HG03066 (cell line): ENCODE data around the gene RAD51C.
"Not testable (repeated sequence)": the region's sequence is repeated elsewhere in the genome, so short reads cannot be mapped to it uniquely, and the experiment has no call there.

Source experiments
- ATAC-seq: cut with Tn5 transposase; IDR thresholded peaks from one replicate; pipeline ENCODE4 v1.9.1; 2021; ENCODE audit warnings: low read depth; ENCODE audit not compliant: unreplicated experiment

RAD51C gene

DNA sequence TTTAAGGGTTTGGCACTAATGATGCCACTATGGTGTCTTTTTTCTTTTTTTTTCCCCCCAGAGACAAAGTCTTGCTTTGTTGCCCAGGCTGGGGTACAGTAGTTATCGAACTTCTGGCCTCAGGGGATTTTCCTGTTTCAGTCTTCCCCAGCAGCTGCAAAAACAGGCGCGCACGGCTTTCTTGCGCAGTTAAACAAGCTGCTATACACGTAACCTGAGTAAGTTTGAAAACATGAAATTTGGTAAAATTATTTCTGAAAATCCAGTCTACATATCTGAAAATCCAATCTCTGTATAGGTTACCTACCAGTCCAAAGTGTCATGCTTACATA lies 12.4 kb upstream of the RAD51C start:
- no peak for ATAC-seq

DNA sequence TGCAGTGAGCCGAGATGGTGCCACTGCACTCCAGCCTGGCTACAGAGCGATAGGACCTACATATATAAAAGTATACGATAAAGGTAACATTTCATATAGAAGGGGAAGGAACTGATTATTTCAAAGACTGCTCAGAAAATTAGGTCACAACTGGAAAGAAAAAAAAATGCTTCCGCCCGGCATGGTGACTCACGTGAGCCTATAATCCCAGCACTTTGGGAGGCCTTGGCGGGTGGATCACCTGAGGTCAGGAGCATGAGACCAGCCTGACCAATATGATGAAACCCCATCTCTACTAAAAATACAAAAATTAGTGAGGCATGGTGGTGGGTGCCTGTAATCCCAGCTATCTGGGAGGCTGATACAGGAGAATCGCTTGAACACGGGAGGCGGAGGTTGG lies 8.4 kb upstream of the RAD51C start:
- no peak for ATAC-seq

DNA sequence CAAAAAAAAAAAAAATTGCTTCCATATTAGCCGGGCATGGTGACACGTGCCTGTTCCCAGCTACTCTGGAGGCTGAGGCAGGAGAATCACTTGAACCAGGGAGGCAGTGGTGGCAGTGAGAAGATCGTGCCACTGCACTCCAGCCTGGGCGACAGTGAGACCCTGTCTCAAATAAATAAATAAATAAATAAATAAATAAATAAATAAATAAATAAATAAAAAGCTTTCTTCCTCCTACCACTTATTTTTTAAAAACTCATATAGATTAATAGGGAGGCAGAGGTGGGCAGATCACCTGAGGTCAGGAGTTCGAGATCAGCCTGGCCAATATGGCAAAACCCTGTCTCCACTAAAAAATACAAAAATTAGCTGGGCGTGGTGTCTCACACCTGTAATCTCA lies 7.9 kb upstream of the RAD51C start:
- not testable (repeated sequence) for ATAC-seq

DNA sequence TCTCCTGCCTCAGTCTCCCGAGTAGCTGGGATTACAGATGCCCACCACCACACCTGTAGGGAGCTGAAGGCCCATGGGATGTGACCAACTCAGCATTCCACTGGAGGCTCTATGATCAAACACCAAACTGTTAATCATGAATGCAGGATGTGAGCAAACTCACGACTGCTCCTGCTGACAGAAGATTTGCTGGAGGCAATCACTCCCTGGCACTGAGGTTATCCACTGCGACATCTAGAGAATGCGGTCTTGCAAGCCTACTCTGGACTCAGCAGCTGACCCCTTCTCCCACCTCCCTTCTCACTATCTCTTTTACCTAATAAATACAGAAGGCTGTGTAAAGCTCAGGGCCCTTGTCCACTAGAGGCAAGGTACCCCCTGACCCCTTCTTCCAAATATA lies 5.4 kb upstream of the RAD51C start:
- no peak for ATAC-seq

DNA sequence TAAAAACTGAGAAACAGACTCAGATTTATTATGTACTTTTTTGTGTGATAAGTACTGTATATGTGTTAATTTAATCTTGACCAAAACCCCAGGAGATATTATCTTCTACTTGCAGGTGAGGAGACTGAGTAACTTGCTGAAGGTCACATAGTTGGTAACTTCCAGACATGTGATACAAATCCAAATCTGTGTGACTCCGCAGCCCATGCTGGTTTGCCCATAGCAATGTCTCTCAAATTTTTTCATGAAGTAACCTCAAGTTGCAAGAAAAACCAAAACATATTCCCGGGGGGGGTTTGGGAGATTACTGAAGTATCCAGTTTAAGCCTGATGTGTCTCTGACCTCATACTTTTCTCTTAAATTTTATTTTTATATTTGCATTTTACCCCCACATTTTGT lies 3.9 kb upstream of the RAD51C start:
- no peak for ATAC-seq

DNA sequence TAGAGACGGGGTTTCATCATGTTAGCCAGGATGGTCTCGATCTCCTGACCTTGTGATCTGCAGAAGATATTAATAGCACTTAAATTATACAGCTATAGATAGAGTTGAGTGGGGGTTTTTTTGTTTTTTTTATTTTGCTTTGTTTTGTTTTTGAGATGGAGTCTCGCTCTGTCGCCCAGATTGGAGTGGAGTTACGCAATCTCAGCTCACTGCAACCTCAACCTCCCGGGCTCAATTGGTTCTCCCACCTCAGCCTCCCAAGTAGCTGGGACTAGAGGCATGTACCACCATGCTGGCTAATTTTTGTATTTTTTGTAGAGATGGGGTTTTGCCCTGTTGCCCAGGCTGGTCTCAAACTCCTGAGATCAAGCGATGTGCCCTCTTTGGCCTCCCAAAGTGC lies 2.4 kb upstream of the RAD51C start:
- not testable (repeated sequence) for ATAC-seq

DNA sequence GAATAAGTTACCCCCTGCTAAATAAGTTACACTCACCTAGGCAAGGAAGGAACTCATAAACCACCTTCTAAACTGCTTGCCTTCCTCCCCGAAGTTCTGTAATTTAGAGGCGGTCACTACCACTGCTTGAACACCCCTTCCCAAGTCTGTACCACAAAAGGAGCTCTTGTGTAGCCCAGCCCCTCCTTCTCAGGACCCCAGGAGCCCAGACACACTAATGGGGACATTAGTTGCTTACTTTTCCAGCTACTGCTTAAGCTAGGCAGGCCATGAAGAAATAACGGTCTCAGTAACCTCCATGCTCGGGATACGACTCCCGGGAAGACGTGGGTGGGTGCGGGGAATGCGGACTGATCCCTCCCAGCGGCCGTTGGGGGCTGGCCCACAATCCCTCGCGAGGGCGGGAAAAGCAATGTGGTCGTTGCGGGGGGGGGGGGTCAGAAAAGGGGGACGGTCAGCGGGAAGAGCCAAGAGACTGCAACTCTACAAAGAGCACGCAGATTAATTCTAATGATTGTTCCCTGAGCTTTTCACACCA lies 632 bp upstream of the RAD51C start, which contains the start of gene TEX14:
Gene TEX14 (minus strand): TSS at position 345 of the 538 bp plus-strand sequence. CDS start 40,044 bp downstream, outside the sequence.
- no peak for ATAC-seq

DNA sequence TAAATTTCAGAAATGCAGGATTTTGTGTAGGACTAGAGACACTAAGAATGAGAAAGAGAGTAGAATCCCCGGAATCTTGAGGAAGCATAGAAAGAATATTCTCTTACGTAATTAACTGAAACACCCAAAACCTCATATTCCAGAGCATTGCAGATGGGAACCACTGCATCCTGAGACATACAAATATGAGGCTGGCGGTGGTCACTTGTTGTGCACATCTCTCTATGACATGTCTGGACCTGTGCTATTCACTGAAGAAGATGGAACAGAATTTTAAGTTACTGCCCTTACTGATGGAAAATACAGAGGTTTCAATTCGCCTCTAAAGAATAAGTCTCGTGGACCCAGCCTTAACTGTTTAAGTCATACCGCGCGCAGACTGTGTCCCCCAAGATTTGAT lies 806 bp downstream of the RAD51C start:
- ATAC-seq, result no peak

DNA sequence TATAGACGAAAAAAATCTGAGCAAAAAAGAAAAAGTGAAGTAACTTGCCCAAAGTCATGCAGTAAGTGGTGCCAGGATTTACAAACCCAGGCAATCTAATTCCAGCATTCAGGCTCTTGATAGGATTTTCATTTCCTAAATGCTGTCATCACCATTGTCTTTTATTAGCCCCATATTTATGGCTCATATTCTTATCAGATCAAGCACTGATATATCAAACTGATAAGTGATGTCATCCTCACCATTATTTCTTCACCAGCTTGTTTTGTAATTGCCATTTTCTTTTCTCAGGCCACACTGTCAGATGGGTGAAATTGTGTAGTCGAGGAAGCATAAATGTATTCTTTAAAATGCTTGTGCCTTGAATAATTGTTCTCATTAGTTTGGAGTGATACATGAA lies 1.3 kb downstream of the RAD51C start:
- no peak for ATAC-seq

DNA sequence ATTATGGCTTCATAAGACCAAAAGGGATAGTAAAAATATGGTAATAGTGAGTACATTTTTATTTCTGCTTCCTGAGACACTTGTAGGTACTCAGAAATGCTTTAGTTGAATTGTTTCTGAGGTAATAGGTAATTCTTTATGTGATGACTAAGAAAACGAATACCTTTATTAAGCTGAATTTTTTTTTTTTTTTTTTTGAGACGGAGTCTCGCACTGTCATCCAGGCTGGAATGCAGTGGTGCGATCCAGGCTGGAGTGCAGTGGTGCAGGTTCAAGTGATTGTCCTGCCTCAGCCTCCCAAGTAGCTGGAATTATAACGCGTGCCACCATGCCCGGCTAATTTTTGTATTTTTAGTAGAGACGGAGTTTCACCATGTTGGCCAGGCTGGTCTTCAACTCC lies 1.9 kb downstream of the RAD51C start:
- no peak for ATAC-seq

DNA sequence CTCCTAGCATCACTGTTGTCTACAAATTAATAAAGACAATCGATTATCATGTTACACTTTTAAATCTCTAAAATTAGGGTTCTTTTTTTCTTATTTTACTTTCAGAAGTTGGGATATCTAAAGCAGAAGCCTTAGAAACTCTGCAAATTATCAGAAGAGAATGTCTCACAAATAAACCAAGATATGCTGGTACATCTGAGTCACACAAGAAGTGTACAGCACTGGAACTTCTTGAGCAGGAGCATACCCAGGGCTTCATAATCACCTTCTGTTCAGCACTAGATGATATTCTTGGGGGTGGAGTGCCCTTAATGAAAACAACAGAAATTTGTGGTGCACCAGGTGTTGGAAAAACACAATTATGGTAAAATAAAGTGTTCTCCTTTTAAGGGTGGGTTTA lies 2.4 kb downstream of the RAD51C start:
- ATAC-seq, result no peak

DNA sequence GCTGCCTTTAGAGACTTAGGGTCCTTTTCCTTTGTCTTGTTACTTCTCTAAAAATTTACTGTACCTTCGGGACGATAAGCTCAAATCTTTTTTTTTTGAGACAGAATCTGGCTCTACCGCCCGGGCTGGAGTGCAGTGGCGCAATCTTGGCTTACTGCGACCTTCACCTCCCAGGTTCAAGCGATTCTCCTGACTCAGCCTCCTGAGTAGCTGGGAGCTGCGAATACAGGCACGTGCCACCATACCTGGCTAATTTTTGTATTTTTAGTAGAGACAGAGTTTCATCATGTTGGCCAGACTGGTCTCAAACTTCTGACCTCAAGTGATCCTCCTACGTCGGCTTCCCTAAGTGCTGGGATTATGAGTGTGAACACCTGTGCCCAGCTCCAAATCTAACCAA lies 7.4 kb downstream of the RAD51C start:
- no peak for ATAC-seq

DNA sequence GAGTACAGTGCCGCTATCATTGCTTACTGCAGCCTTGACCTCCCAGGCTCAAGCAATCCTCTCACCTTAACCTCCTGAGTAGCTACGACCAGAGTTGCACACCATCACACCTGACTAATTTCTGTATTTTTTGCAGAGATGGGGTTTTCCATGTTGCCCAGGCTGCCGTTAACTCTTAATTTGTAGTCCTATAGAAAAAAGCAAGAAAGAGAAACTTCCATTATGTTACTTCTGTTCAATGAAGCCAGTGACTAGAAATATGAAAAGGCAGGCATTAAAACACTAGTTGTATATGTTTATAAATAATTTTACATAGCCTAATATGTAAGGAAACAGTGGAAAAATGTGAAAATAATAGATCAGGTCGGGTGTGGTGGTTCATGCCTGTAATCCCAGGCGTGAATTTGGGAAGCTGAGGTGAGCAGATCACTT lies 9.7 kb downstream of the RAD51C start:
- ATAC-seq, result no peak

DNA sequence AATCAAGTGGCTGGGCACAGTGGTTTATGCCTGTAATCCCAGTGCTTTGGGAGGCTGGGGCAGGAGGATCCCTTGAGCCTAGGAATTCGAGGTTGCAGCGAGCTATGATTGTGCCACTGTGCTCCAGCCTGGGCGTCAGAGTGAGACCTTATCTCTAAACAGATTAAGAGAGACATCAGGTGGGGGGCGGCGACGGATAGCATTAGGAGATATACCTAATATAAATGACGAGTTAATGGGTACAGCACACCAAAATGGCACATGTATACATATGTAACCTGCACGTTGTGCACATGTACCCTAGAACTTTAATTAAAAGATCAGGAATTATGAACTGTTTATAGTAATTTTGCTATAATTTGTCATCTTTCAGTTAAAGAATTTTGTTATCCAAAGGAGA lies 10.3 kb downstream of the RAD51C start:
- ATAC-seq, result no peak

DNA sequence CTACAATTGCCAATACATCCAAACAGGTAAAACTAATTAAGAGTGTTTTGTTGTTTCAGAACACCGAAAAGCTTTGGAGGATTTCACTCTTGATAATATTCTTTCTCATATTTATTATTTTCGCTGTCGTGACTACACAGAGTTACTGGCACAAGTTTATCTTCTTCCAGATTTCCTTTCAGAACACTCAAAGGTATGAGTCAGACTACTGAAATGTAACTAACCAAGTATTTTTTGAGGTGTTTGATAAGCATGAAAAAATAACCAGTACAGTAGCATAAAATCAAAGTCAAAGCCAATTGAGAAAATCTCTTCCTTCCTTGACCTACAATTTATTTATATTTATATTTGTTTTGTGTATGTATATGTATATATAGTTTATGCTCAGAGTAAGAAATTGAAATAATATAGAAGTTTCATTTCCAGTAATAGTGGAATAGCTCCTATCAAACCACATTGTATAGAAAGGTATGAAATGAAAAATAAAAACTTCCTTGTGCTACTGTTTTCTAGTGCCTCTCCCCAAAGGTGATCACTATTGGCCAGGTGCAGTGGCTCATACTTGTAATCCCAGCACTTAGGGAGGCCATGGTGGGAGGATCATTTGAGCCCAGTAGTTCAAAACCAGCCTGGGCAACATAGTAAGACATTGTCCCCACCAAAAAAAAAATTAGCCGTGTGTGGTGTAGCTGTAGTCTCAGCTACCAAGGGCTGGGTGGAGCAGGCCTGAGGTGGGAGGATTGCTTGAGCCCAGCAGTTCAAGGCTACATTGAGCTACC lies 10.9 kb downstream of the RAD51C start:
- ATAC-seq, result no peak

DNA sequence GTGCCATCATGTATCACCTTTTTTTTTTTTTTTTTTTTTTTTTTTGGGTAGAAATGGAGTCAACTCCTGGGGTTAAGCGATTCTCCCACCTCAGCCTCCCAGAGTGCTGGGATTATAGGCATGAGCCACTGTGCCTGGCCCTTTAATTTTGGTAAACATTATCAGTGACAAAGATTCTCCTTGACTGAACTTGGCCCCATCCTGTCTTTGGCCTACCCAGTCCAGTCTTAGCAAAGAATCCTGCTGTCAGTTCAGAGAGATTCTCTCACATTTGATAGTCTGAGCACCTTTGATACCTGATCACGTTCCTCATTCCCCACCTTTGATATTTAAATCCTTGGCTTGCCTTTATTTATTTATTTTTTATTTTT lies 11.5 kb downstream of the RAD51C start:
- ATAC-seq, result no peak

DNA sequence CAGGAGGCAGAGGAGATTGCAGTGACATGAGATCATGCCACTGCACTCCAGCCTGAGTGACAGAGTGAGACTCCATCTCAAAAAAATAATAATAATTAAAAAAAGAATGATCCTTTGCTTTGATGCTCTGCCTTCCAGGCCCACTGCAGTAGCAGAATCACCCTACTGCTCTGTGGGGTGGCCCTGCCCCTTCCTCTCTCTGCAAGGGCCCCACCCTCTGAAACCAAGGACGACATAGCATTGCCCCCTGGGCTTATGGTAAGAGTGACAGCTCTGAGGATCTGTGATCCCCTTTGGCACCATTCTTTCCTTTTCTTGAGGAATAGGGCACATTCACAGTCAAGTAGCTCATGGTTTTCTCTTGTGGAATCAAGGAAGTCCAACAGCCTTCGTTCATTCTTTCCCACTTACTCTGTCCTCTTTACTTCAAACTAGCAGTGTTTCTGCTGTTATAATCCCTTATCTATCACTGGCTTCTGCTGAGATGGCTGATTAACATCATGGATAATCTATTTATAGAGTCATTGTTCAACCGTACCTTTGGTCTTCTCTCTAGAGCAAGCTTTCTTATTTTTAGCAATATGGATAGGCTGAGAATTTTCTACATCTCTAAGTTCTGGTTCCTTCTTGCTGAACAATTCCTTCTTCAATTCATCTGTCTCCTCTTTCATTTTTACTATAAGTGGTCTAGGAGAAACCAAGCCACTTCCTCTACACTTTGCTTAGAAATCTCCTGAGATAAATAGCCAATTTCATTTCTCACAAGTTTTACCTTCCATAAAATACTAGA lies 14.1 kb downstream of the RAD51C start:
- no peak for ATAC-seq

DNA sequence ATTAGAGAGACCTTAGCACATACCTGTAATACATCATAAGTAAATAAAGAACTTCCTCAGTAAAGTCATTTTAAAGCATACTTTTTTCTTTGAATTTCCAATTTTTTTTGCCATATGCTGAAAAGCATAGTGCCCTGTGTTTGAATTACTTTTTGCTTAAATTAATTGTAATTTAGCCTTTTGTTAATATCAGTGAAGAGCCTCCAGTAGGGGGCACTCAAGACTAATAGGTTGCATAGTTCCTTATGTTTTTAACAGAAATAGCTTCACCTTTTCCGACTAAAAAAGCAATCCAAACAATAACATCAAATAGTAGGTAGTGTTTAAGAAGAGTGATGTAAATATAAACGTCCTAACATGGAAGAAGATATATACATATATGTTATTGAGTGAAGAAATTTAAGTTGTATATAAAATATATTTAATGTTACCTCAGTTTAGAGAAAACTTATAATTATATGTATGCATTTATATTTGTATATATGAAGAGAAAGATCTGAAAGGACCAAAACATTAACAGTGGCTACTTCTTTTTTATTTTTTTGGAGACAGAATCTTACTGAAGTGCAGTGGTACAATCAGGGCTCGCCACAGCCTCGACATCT lies 18.6 kb downstream of the RAD51C start:
- ATAC-seq, result no peak

DNA sequence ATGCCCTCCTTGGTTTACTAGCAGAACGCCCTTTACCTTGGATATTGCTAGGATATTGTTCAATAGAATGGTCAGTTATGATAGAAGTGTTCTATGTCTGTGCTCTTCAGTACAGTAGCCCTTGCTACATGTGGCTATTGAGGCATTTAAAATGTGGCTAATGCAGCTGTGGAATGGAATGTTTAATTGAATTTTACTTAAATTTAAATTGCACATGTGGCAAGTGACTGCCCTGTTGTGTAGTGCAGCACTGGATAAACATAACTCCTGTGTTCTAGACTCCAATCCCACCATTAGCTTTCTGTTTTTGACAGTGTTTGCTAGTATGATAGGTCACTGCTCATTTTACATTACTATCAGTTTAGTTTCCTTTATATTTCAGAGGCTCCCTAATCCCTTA lies 29.9 kb downstream of the RAD51C start:
- ATAC-seq, result no peak

DNA sequence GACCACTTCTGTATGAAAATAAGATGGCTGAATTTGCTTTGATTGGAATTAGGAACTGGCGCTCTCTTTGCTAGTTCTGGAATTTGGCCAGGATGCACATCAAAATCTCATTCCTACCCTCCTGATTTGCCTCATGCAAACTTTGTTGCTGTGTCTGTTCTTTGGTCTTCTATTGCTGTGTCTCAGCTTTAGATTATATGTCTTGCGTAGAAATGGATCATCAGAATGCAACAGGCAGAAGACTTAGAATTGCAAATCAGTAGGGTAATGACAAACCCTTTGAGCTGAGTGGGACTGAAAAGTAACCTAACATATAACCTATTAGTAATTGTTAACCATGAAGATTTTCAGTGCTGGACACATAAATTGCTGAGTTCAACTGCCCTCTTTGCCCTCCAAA lies 30.3 kb downstream of the RAD51C start:
- ATAC-seq, result no peak

DNA sequence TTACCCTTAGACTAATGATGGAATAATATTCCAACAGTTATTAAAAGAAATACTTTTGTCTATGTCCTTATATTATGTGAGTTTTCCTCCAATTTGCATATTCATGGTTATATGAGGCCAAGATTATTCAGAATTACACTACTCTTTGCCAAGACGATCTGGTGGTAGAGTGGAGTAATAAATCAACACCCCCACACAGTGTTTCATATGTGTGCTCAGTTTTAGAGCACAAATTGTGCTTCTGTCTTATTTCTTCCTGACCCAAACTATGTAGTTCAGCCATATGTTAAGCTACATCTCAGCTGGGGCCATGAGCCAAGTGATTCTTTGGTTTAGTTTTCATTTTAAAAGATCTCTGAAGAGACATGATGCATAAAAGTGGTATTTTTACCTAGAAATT lies 36.4 kb downstream of the RAD51C start:
- ATAC-seq, result no peak
